OCI-M2 (cell line): ENCODE data around the gene SOX1.

Source experiments
- DNase-seq: peaks from one replicate; lab custom pipeline; 2025; ENCODE audit not compliant: unreplicated experiment; lab: John Stamatoyannopoulos, UW

Gene SOX1

GRCh38 chr13:112105244-112105681 lies 38.3 kb downstream of the SOX1 start:
- DNase-seq, result no peak

GRCh38 chr13:112105892-112106291 lies 38.9 kb downstream of the SOX1 start:
- no peak for DNase-seq

GRCh38 chr13:112106478-112107141 lies 39.7 kb downstream of the SOX1 start:
- DNase-seq, result no peak

GRCh38 chr13:112107289-112107688 lies 40.3 kb downstream of the SOX1 start:
- no peak for DNase-seq

- DNase-seq, result no peak
These were observed 43.5 kb downstream of the SOX1 start for GRCh38 chr13:112110479-112110878.

- DNase-seq, result no peak
These were observed 44.4 kb downstream of the SOX1 start for GRCh38 chr13:112111239-112111857.

GRCh38 chr13:112112534-112113276 lies 45.8 kb downstream of the SOX1 start:
- no peak for DNase-seq

GRCh38 chr13:112113348-112113747 lies 46.4 kb downstream of the SOX1 start:
- DNase-seq, result no peak

GRCh38 chr13:112113851-112114250 lies 46.9 kb downstream of the SOX1 start:
- no peak for DNase-seq

- no peak for DNase-seq
These were observed 47.4 kb downstream of the SOX1 start for GRCh38 chr13:112114391-112114790.

GRCh38 chr13:112115403-112116091 lies 48.6 kb downstream of the SOX1 start:
- no peak for DNase-seq

- no peak for DNase-seq
These were observed 49.4 kb downstream of the SOX1 start for GRCh38 chr13:112116187-112116950.

- no peak for DNase-seq
These were observed 50.5 kb downstream of the SOX1 start for GRCh38 chr13:112117258-112117954.

- no peak for DNase-seq
These were observed 51.0 kb downstream of the SOX1 start for GRCh38 chr13:112117955-112118302.

- no peak for DNase-seq
These were observed 51.6 kb downstream of the SOX1 start for GRCh38 chr13:112118451-112119064.

GRCh38 chr13:112119192-112120030 lies 52.5 kb downstream of the SOX1 start:
- DNase-seq, result no peak

- no peak for DNase-seq
These were observed 53.1 kb downstream of the SOX1 start for GRCh38 chr13:112120031-112120373.
